ENCODE measurements around the gene METTL21C.
A peak's percentile ranks its signal among the peaks of the same experiment; 100 is the strongest.

The METTL21C gene

GRCh38 chr13:102697929-102698648, 3.2 kb upstream of the METTL21C start:
- no peak for DNase-seq

- no peak for DNase-seq
Measured at GRCh38 chr13:102697264-102697663, 2.4 kb upstream of the METTL21C start.

GRCh38 chr13:102696465-102696864, 1.6 kb upstream of the METTL21C start:
- no peak for DNase-seq

GRCh38 chr13:102693776-102694175, 1.1 kb downstream of the METTL21C start:
- no peak for DNase-seq

- DNase-seq: no peak
Measured at GRCh38 chr13:102693250-102693649, 1.6 kb downstream of the METTL21C start.

GRCh38 chr13:102692491-102692826, 2.4 kb downstream of the METTL21C start:
- no peak for DNase-seq

GRCh38 chr13:102690883-102691282, 4.0 kb downstream of the METTL21C start:
- no peak for DNase-seq

GRCh38 chr13:102688306-102688973, 6.4 kb downstream of the METTL21C start:
- no peak for DNase-seq

GRCh38 chr13:102687520-102687919, 7.3 kb downstream of the METTL21C start:
- DNase-seq: no peak

- DNase-seq: no peak
Measured at GRCh38 chr13:102686024-102686423, 8.8 kb downstream of the METTL21C start.

GRCh38 chr13:102683637-102684036, 11.2 kb downstream of the METTL21C start:
- no peak for DNase-seq

GRCh38 chr13:102682727-102683126, 12.1 kb downstream of the METTL21C start:
- no peak for DNase-seq

GRCh38 chr13:102682211-102682610, 12.6 kb downstream of the METTL21C start:
- DNase-seq: no peak

GRCh38 chr13:102680842-102681740, 13.8 kb downstream of the METTL21C start:
- peak; percentile 50 for DNase-seq

GRCh38 chr13:102680133-102680717, 14.6 kb downstream of the METTL21C start:
- no peak for DNase-seq

GRCh38 chr13:102679449-102680132, 15.3 kb downstream of the METTL21C start:
- no peak for DNase-seq

- DNase-seq: no peak
Measured at GRCh38 chr13:102678339-102679107, 16.3 kb downstream of the METTL21C start.

- DNase-seq: no peak
Measured at GRCh38 chr13:102677122-102677521, 17.7 kb downstream of the METTL21C start.

- no peak for DNase-seq
Measured at GRCh38 chr13:102675115-102675514, 19.7 kb downstream of the METTL21C start.

GRCh38 chr13:102670130-102670529, 24.7 kb downstream of the METTL21C start:
- DNase-seq: no peak

GRCh38 chr13:102667911-102668310, 26.9 kb downstream of the METTL21C start:
- DNase-seq: no peak

GRCh38 chr13:102667023-102667422, 27.8 kb downstream of the METTL21C start:
- no peak for DNase-seq

Measured in fibroblast of skin of back (primary cell).